Naive thymus-derived CD4-positive, alpha-beta T cell (primary cell): ENCODE measurements around the gene SPIB. TPM values are rescaled to one million over a fixed set of nuclear protein-coding genes. Genes with fewer than 3 reads are reported as not detected.
A peak's percentile ranks its signal among the peaks of the same experiment; 100 is the strongest.

Experiments
- ATAC-seq: fragments of 150-1000 bp; cut with Tn5 transposase; 2 replicates; pipeline ENCODE4 v1.10.0; 2021; ENCODE audit warnings: mild to moderate bottlenecking, moderate library complexity
- CTCF ChIA-PET: fragments of 350-600 bp; sonication (Branson Sonifier 250); formaldehyde crosslinking; loops from one replicate; lab custom pipeline; 2021; ENCODE audit warnings: antibody characterized with exemption; lab: Charles Lee
- POLR2A ChIA-PET: fragments of 350-600 bp; sonication (Branson Sonifier 250); formaldehyde crosslinking; loops from one replicate; lab custom pipeline; 2021; ENCODE audit warnings: antibody characterized with exemption, inconsistent platforms; lab: Charles Lee
- DNase-seq, 9 donors: peaks; one replicate each; pipeline versions ENCODE4 v3.0.0 to v3.0.0-alpha.2; 2020 to 2022; ENCODE audit warnings: mixed read lengths in 1 of 9
- H3K27ac ChIP-seq: one replicate; pipeline ENCODE4 v1.7.0; 2013; ENCODE audit warnings: mild to moderate bottlenecking, low read depth, low read length, moderate library complexity
- H3K27me3 ChIP-seq, 2 donors: one replicate each; pipeline ENCODE4 v1.7.0; 2013; ENCODE audit warnings: low read length in 2 of 2, mild to moderate bottlenecking in 2 of 2, moderate library complexity in 2 of 2; ENCODE audit not compliant: control insufficient read depth in 2 of 2, insufficient read depth in 2 of 2
- H3K36me3 ChIP-seq, 3 experiments: 1 replicate in 2 of 3; 2 replicates in 1 of 3; pipeline ENCODE4 v1.7.0; 2013; ENCODE audit warnings: low read length in 3 of 3, mild to moderate bottlenecking in 3 of 3, moderate library complexity in 1 of 3; ENCODE audit not compliant: insufficient read depth in 3 of 3, control insufficient read depth in 2 of 3
- H3K4me1 ChIP-seq, 2 donors: one replicate each; pipeline ENCODE4 v1.7.0; 2013; ENCODE audit warnings: low read length in 2 of 2, mild to moderate bottlenecking in 2 of 2, moderate library complexity in 1 of 2; ENCODE audit not compliant: control insufficient read depth in 2 of 2, insufficient read depth in 2 of 2
- H3K4me3 ChIP-seq: 2 replicates; pipeline ENCODE4 v1.7.0; 2013; ENCODE audit warnings: mild to moderate bottlenecking, low read length
- H3K9me3 ChIP-seq, 3 experiments: 1 replicate in 2 of 3; 2 replicates in 1 of 3; pipeline ENCODE4 v1.7.0; 2013; ENCODE audit warnings: low read length in 3 of 3; ENCODE audit not compliant: control insufficient read depth in 2 of 3
- H3K27ac Mint-ChIP-seq, 9 donors: one replicate each; pipeline ENCODE4 v1.8.0; 2020 to 2022; ENCODE audit warnings: mixed read lengths in 9 of 9, mild to moderate bottlenecking in 8 of 9, moderate library complexity in 5 of 9, inconsistent platforms in 2 of 9
- H3K27me3 Mint-ChIP-seq, 5 donors: one replicate each; pipeline ENCODE4 v1.8.0; 2021 to 2022; ENCODE audit warnings: mixed read lengths in 5 of 5, mild to moderate bottlenecking in 1 of 5
- H3K36me3 Mint-ChIP-seq, 5 donors: one replicate each; pipeline ENCODE4 v1.8.0; 2020 to 2022; ENCODE audit warnings: mixed read lengths in 5 of 5, mild to moderate bottlenecking in 3 of 5, inconsistent platforms in 1 of 5
- H3K4me1 Mint-ChIP-seq, 7 donors: one replicate each; pipeline ENCODE4 v1.8.0; 2020 to 2022; ENCODE audit warnings: mixed read lengths in 7 of 7, mild to moderate bottlenecking in 3 of 7, inconsistent platforms in 1 of 7
- H3K4me3 Mint-ChIP-seq, 10 donors: one replicate each; pipeline ENCODE4 v1.8.0; 2020 to 2022; ENCODE audit warnings: mild to moderate bottlenecking in 10 of 10, mixed read lengths in 10 of 10, moderate library complexity in 6 of 10, inconsistent platforms in 2 of 10
- H3K9me3 Mint-ChIP-seq, 11 donors: one replicate each; pipeline ENCODE4 v1.8.0; 2020 to 2022; ENCODE audit warnings: mixed read lengths in 11 of 11, mild to moderate bottlenecking in 4 of 11, inconsistent platforms in 1 of 11, moderate library complexity in 1 of 11
- intact Hi-C, 2 donors: fragments of 100-400 bp; cut with micrococcal nuclease; formaldehyde crosslinking; loops; one replicate each; pipeline ENCODE4 v1.15.1; 2023
- polyA plus RNA-seq, 2 donors: library from polyadenylated mRNA; unstranded; fragments of 300-500 nt; fragmentation: Illumina TruSeq; gene quantifications; one replicate each; pipeline ENCODE4 v1.2.3, GENCODE V29; 2021
- total RNA-seq, 6 experiments: library from RNA in 5 of 6; stranded (reverse) in 5 of 6; gene quantifications; 1 replicate in 5 of 6; 2 replicates in 1 of 6; pipeline ENCODE4 v1.2.3 and lab custom pipeline; 2021 to 2026

SPIB gene
- total and polyA plus RNA-seq, 7 experiments from 2014 or later: 0.19 to 7.5 (median 0.94) TPM

DNA sequence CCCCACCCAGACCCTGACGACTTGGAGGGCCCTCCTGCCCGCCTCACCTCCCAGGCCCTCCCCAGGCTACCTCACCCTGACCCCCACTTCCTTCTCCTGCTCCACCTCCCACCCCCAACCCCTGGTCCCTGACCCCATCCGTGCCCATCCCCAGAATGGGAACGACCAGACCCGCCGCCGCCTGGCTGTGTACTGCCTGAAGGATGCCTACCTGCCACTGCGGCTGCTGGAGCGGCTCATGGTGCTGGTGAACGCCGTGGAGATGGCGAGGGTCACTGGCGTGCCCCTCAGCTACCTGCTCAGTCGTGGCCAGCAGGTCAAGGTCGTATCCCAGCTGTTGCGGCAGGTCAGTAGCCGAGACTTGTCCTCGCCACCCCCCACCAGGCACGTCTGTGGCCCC is 11.9 kb upstream of the SPIB start:
- Mint-ChIP-seq H3K4me3 (no peak overlapping the region), H3K4me1 (no peaks in the 10 kb centered on the region), H3K27me3 (no peaks in the 10 kb centered on the region), H3K27ac (no peak overlapping the region), H3K9me3 (no peaks in the 10 kb centered on the region), H3K36me3 (peaks cover 0 to 27% (median 0%) of the 10 kb centered on the region in 5 donors)
- no peaks in the 10 kb centered on the region for H3K4me1 ChIP-seq
- intact Hi-C loops: no loop called here
- no peak for DNase-seq
- ATAC-seq: no peak
- H3K27ac ChIP-seq: no peak overlapping the region
- H3K27me3 ChIP-seq: no peaks in the 10 kb centered on the region
- POLR2A ChIA-PET: no interaction called here
- peaks cover 0 to 66% (median 6%) of the 10 kb centered on the region in 3 experiments for H3K36me3 ChIP-seq
- no peaks in the 10 kb centered on the region for H3K9me3 ChIP-seq
- CTCF ChIA-PET: no interaction called here
- no peak overlapping the region for H3K4me3 ChIP-seq

DNA sequence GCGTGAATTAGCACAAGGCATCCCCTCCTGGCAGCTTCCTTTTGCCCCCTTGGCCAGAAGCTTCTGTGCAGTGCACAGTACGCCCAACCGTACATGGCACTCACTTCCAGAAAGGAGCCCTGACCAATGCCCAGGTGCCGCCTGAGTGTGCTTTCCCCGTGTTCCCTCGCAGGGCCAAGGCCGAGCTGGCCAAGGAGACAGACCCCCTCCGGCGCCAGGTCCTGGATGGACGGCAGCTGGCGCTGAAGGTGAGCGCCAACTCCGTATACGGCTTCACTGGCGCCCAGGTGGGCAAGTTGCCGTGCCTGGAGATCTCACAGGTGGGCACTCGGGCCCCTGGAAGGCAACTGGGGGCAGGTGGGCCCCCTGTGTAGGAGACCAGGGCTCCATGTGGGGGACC is 9.4 kb upstream of the SPIB start:
- Mint-ChIP-seq H3K36me3 (peaks cover 0 to 18% (median 3%) of the 10 kb centered on the region in 5 donors), H3K4me1 (no peaks in the 10 kb centered on the region), H3K27ac (no peak overlapping the region), H3K9me3 (no peaks in the 10 kb centered on the region), H3K27me3 (no peaks in the 10 kb centered on the region), H3K4me3 (no peak overlapping the region)
- DNase-seq: no peak
- CTCF ChIA-PET: no interaction called here
- H3K9me3 ChIP-seq: no peaks in the 10 kb centered on the region
- H3K36me3 ChIP-seq: peaks cover 0 to 45% (median 6%) of the 10 kb centered on the region in 3 experiments
- H3K27ac ChIP-seq: no peak overlapping the region
- no peak overlapping the region for H3K4me3 ChIP-seq
- no peaks in the 10 kb centered on the region for H3K4me1 ChIP-seq
- POLR2A ChIA-PET: no interaction called here
- intact Hi-C loops: no loop called here
- no peak for ATAC-seq
- H3K27me3 ChIP-seq: no peaks in the 10 kb centered on the region

DNA sequence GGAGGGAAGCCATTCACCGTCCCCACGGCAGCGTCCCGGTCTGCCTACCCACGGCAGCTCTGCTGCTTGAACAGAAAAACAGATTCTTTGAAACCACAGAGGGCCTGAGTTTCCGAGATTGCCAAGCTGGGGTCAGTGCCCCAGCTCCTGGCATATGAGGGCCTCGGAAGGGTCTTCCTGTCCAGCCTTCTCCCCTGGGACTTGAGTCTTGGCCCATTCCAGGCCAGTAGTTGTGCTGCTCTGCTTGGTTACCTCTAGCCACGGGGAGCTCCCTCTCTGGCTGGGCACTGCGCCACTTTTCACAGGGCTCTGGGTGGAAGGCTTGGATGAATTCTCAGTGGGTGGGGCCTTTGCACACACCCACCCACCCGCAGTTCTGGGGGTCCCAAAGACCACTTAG is 8.6 kb upstream of the SPIB start:
- DNase-seq (no peak), ATAC-seq (no peak)
- intact Hi-C loops: loop anchor here in 1 of 2 donors (5.0 kb wide), 1 partner anchor 52 kb away; no protein-coding TSS in a partner anchor
- Mint-ChIP-seq H3K4me3 (no peak overlapping the region), H3K36me3 (peaks cover 0 to 18% (median 3%) of the 10 kb centered on the region in 5 donors), H3K27me3 (no peaks in the 10 kb centered on the region), H3K9me3 (no peaks in the 10 kb centered on the region), H3K27ac (no peak overlapping the region), H3K4me1 (no peaks in the 10 kb centered on the region)
- Histone ChIP-seq H3K9me3 (no peaks in the 10 kb centered on the region), H3K27me3 (no peaks in the 10 kb centered on the region), H3K4me3 (no peak overlapping the region), H3K27ac (no peak overlapping the region), H3K36me3 (peaks cover 0 to 44% (median 6%) of the 10 kb centered on the region in 3 experiments), H3K4me1 (no peaks in the 10 kb centered on the region)
- POLR2A ChIA-PET: no interaction called here
- CTCF ChIA-PET: interaction anchor here (0.6 kb wide), 1 partner anchor 52 kb away, joined by 3 read pairs; no protein-coding TSS in a partner anchor

DNA sequence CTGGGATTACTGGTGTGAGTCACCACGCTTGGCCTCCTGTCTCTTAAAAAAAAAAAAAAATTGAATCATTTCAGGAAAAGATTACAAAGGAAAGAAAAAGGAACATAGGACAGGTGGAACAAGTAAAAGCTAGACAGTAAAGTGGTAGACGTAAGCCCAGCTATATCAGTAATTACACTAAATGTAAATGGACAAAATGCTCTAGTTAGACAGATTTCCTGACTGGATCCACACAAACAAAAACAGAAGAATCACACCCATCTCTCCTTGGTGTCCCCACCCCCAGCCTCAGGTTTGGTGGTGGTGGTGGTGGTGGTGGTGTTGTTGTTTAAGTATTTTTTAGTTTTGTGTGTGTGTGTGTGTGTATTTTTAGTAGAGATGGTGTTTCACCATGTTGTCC is 6.3 kb upstream of the SPIB start:
- H3K36me3 Mint-ChIP-seq: peaks cover 0 to 9% (median 1%) of the 10 kb centered on the region in 5 donors
- Histone ChIP-seq H3K27me3 (no peaks in the 10 kb centered on the region), H3K36me3 (peaks cover 0 to 24% (median 0%) of the 10 kb centered on the region in 3 experiments), H3K4me1 (no peaks in the 10 kb centered on the region), H3K4me3 (no peak overlapping the region), H3K27ac (no peak overlapping the region), H3K9me3 (no peaks in the 10 kb centered on the region)
- no peak overlapping the region for H3K4me3 Mint-ChIP-seq
- ChIA-PET CTCF (interaction anchor here (0.6 to 1.0 kb wide), 3 partner anchors 43 to 845 kb away, joined by 3 read pairs; no protein-coding TSS in a partner anchor), POLR2A (interaction anchor here (0.6 to 2.7 kb wide), 2 partner anchors 55 to 65 kb away, joined by 3 to 13 read pairs; no protein-coding TSS in a partner anchor)
- H3K9me3 Mint-ChIP-seq: no peaks in the 10 kb centered on the region
- peak overlapping the region in 3 of 9 donors; percentile 25 to 47 (median 33) for H3K27ac Mint-ChIP-seq
- intact Hi-C loops: loop anchor here in 1 of 2 donors (5.0 kb wide), 1 partner anchor 50 kb away; no protein-coding TSS in a partner anchor
- peaks cover 0 to 3% (median 0%) of the 10 kb centered on the region in 7 donors for H3K4me1 Mint-ChIP-seq
- H3K27me3 Mint-ChIP-seq: no peaks in the 10 kb centered on the region
- no peak for ATAC-seq
- DNase-seq: no peak

GRCh38 chr19:50413096-50413495 is 5.6 kb upstream of the SPIB start:
- DNase-seq: no peak
- peaks cover 0 to 24% (median 0%) of the 10 kb centered on the region in 3 experiments for H3K36me3 ChIP-seq
- ChIA-PET CTCF (no interaction called here), POLR2A (interaction anchor here (2.7 kb wide), 1 partner anchor 56 kb away, joined by 13 read pairs; no protein-coding TSS in a partner anchor)
- H3K4me3 ChIP-seq: no peak overlapping the region
- H3K27ac ChIP-seq: no peak overlapping the region
- ATAC-seq: no peak
- no peaks in the 10 kb centered on the region for H3K4me1 ChIP-seq
- Mint-ChIP-seq H3K4me3 (no peak overlapping the region), H3K27ac (no peak overlapping the region), H3K4me1 (peaks cover 0 to 3% (median 0%) of the 10 kb centered on the region in 7 donors), H3K36me3 (peaks cover 0 to 9% (median 1%) of the 10 kb centered on the region in 5 donors), H3K9me3 (no peaks in the 10 kb centered on the region), H3K27me3 (no peaks in the 10 kb centered on the region)
- intact Hi-C loops: loop anchor here in 1 of 2 donors (5.0 kb wide), 1 partner anchor 49 kb away; no protein-coding TSS in a partner anchor
- no peaks in the 10 kb centered on the region for H3K9me3 ChIP-seq
- H3K27me3 ChIP-seq: no peaks in the 10 kb centered on the region

- CTCF ChIA-PET: interaction anchor here (0.6 to 0.9 kb wide), 2 partner anchors 47 to 1004 kb away, joined by 3 read pairs; no protein-coding TSS in a partner anchor
- Histone ChIP-seq H3K4me1 (no peaks in the 10 kb centered on the region), H3K4me3 (no peak overlapping the region), H3K9me3 (no peaks in the 10 kb centered on the region), H3K36me3 (peaks cover 0 to 22% (median 0%) of the 10 kb centered on the region in 3 experiments), H3K27me3 (no peaks in the 10 kb centered on the region), H3K27ac (no peak overlapping the region)
- ATAC-seq (no peak), DNase-seq (no peak)
- intact Hi-C loops: loop anchor here in 1 of 2 donors (5.0 kb wide), 1 partner anchor 49 kb away; no protein-coding TSS in a partner anchor
- Mint-ChIP-seq H3K4me3 (no peak overlapping the region), H3K27me3 (peaks cover 0 to 3% (median 0%) of the 10 kb centered on the region in 5 donors), H3K27ac (no peak overlapping the region), H3K9me3 (no peaks in the 10 kb centered on the region), H3K4me1 (peaks cover 0 to 6% (median 0%) of the 10 kb centered on the region in 7 donors), H3K36me3 (peaks cover 0 to 9% (median 1%) of the 10 kb centered on the region in 5 donors)
- POLR2A ChIA-PET: interaction anchor here (2.7 kb wide), 1 partner anchor 56 kb away, joined by 13 read pairs; no protein-coding TSS in a partner anchor
Measured at GRCh38 chr19:50413531-50413930, 5.2 kb upstream of the SPIB start.
